K562 (cell line): ENCODE measurements around the gene PHF5A. TPM values are rescaled to one million over a fixed set of nuclear protein-coding genes. Genes with fewer than 3 reads are reported as not detected.

ENCODE experiments used
- GABPA ChIP-seq: fragments of 200-800 bp; sonication (Bioruptor generic); conservative IDR thresholded peaks from 2 replicates; pipeline ENCODE4 v1.6.1; 2016; ENCODE audit warnings: low read depth, missing genetic modification characterization, missing compliant biosample characterization
- HOXB6 ChIP-seq: fragments of 250-450 bp; sonication (Bioruptor Pico); IDR thresholded peaks from 2 replicates; pipeline ENCODE4 v1.5.1; 2022; ENCODE audit warnings: mild to moderate bottlenecking, borderline replicate concordance
- NELFE ChIP-seq: IDR thresholded peaks from 2 replicates; pipeline ENCODE4 v1.6.1; 2011; ENCODE audit warnings: mild to moderate bottlenecking; ENCODE audit not compliant: insufficient read depth, insufficient read length
- POLR2B ChIP-seq: fragments of 450-650 bp; IDR thresholded peaks from 2 replicates; pipeline ENCODE4 v1.6.1; 2018; ENCODE audit warnings: low read depth; ENCODE audit not compliant: partially characterized antibody
- PTBP1 ChIP-seq: fragments of 200-400 bp; formaldehyde crosslinking; IDR thresholded peaks from 2 replicates; pipeline ENCODE4 v1.6.1; 2017; ENCODE audit warnings: low read depth, low read length
- TRIM28 ChIP-seq: fragments of 450-650 bp; IDR thresholded peaks from 2 replicates; pipeline ENCODE4 v1.6.1; 2017
- U2AF1 ChIP-seq: fragments of 200-400 bp; formaldehyde crosslinking; optimal IDR thresholded peaks from 2 replicates; pipeline ENCODE3; 2017; ENCODE audit warnings: mild to moderate bottlenecking, low read depth, low read length, moderate library complexity
- ZEB2 ChIP-seq: fragments of 450-650 bp; IDR thresholded peaks from 2 replicates; pipeline ENCODE4 v1.6.1; 2016
- ZNF23 ChIP-seq: fragments of 250-450 bp; sonication (Bioruptor Pico); IDR thresholded peaks from 2 replicates; pipeline ENCODE4 v1.4.0; 2020; ENCODE audit warnings: mild to moderate bottlenecking
- ZNF668 ChIP-seq: fragments of 250-450 bp; sonication (Bioruptor Pico); IDR thresholded peaks from 2 replicates; pipeline ENCODE4 v1.8.0; 2022; ENCODE audit warnings: mild to moderate bottlenecking, inconsistent platforms
- polyA plus RNA-seq, 8 experiments: library from polyadenylated mRNA; depleted of rRNA in 4 of 8; stranded (reverse) in 5 of 8; unstranded in 3 of 8; fragments of >200 nt; fragmentation: Nextera tagmentation in 2 of 8; fragmentation: Illumina TruSeq in 1 of 8; extraction: Ambion mirVana in 2 of 8; extraction: Trizol in 1 of 8; gene quantifications; 2 replicates each; pipeline versions ENCODE4 v1.2.1 to v1.2.3, GENCODE V29; 2011 to 2014; ENCODE audit warnings: inconsistent platforms in 1 of 8, missing spikeins in 1 of 8
- total RNA-seq, 7 experiments: library from RNA; depleted of rRNA in 6 of 7; stranded (reverse); fragments of >200 nt in 6 of 7; fragmentation: Illumina TruSeq in 2 of 7; extraction: Trizol in 2 of 7; gene quantifications; 2 replicates each; pipeline versions ENCODE4 v1.2.1 to v1.2.3, GENCODE V29; 2011 to 2021; ENCODE audit warnings: low replicate concordance in 1 of 7
- TF ChIP-seq, protein P1 (sequence below): sonication (generic); formaldehyde crosslinking; IDR thresholded peaks from 2 replicates; pipeline ENCODE4 v1.8.0; 2022; ENCODE audit warnings: mild to moderate bottlenecking, missing genetic modification reagents
- TF ChIP-seq, protein P2 (sequence below): fragments of 250-450 bp; sonication (Bioruptor Pico); IDR thresholded peaks from 2 replicates; pipeline ENCODE4 v1.8.0; 2021; ENCODE audit warnings: mild to moderate bottlenecking, moderate library complexity
- TF ChIP-seq, protein P3 (sequence below): sonication (generic); formaldehyde crosslinking; IDR thresholded peaks from 2 replicates; pipeline ENCODE4 v1.8.1; 2023; ENCODE audit warnings: mild to moderate bottlenecking, missing genetic modification reagents
- TF ChIP-seq, protein P4 (sequence below), 2 experiments: fragments of 450-650 bp; IDR thresholded peaks; 2 replicates each; pipeline ENCODE4 v1.6.1; 2018; ENCODE audit warnings: mild to moderate bottlenecking in 2 of 2, low read depth in 1 of 2; ENCODE audit not compliant: partially characterized antibody in 2 of 2
- TF ChIP-seq, protein P5 (sequence below): fragments of 250-450 bp; sonication (Bioruptor Pico); IDR thresholded peaks from 2 replicates; pipeline ENCODE4 v1.4.0; 2020; ENCODE audit warnings: mild to moderate bottlenecking, moderate library complexity

The PHF5A gene
- total and polyA plus RNA-seq, 9 of the 15 experiments (the other 6 are each of a cell fraction or from before 2014, with no cell fraction given), result 14.2 to 144 (median 101) TPM

DNA sequence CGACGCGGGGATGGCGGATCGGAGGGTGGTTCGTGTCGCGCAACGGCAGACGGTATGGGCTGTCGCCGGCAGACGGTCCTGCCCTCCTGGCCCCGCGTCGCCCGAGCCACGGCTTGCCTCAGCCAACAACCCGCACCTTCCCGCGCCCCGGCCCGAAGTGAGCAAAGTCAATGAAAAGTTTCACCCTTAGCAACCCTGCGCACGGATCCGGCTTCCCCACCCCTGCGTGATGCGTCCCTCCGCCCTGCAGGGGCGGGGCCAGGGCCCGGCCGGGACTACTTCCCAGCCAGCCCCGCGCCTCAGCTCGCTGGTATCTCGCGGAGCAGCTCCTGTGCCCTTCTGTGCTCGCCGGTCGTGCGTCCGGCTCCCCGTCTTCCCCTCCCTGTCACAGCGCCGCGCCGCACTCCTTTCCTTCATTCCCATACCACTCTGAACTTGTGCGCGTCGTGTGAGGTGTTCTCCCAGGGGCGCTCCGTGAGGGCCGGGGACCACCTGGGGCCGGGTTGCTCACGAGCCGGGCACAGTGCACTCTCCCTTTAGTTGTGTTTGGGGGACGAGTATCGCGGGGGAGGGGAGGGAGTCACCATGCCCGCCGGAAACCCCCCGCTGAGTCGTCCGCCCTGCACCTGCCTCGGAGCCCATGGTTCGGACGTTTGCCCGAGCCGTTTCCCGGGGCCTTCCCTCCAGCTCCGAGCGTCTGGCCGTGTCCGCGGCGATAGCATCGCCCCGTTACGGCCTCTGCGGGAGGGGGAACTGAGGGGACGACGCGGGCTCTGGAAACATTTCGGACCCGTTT is 21.7 kb downstream of the PHF5A start, which contains the start of gene TOB2 (continued):
- TF ChIP-seq, protein P1, sequence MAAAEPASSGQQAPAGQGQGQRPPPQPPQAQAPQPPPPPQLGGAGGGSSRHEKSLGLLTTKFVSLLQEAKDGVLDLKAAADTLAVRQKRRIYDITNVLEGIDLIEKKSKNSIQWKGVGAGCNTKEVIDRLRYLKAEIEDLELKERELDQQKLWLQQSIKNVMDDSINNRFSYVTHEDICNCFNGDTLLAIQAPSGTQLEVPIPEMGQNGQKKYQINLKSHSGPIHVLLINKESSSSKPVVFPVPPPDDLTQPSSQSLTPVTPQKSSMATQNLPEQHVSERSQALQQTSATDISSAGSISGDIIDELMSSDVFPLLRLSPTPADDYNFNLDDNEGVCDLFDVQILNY (CRISPR knock-in tag), result peak; percentile 46; the same call in 1 of the 2 replicates
- TF ChIP-seq, protein P2, sequence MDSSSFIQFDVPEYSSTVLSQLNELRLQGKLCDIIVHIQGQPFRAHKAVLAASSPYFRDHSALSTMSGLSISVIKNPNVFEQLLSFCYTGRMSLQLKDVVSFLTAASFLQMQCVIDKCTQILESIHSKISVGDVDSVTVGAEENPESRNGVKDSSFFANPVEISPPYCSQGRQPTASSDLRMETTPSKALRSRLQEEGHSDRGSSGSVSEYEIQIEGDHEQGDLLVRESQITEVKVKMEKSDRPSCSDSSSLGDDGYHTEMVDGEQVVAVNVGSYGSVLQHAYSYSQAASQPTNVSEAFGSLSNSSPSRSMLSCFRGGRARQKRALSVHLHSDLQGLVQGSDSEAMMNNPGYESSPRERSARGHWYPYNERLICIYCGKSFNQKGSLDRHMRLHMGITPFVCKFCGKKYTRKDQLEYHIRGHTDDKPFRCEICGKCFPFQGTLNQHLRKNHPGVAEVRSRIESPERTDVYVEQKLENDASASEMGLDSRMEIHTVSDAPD (CRISPR knock-in tag), result no peak
- TF ChIP-seq TRIM28 (no peak), ZNF668 (CRISPR knock-in tag) (no peak), GABPA (tag) (peak; percentile 59; the same call in 1 of the 2 replicates), ZEB2 (no peak), PTBP1 (no peak), U2AF1 (peak; percentile 84), POLR2B (peak; percentile 97), HOXB6 (CRISPR knock-in tag) (no peak), ZNF23 (CRISPR knock-in tag) (no peak), NELFE (peak; percentile 89)
- TF ChIP-seq, protein P3, sequence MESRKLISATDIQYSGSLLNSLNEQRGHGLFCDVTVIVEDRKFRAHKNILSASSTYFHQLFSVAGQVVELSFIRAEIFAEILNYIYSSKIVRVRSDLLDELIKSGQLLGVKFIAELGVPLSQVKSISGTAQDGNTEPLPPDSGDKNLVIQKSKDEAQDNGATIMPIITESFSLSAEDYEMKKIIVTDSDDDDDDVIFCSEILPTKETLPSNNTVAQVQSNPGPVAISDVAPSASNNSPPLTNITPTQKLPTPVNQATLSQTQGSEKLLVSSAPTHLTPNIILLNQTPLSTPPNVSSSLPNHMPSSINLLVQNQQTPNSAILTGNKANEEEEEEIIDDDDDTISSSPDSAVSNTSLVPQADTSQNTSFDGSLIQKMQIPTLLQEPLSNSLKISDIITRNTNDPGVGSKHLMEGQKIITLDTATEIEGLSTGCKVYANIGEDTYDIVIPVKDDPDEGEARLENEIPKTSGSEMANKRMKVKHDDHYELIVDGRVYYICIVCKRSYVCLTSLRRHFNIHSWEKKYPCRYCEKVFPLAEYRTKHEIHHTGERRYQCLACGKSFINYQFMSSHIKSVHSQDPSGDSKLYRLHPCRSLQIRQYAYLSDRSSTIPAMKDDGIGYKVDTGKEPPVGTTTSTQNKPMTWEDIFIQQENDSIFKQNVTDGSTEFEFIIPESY (CRISPR knock-in tag), result peak; percentile 49
- TF ChIP-seq, protein P4, sequence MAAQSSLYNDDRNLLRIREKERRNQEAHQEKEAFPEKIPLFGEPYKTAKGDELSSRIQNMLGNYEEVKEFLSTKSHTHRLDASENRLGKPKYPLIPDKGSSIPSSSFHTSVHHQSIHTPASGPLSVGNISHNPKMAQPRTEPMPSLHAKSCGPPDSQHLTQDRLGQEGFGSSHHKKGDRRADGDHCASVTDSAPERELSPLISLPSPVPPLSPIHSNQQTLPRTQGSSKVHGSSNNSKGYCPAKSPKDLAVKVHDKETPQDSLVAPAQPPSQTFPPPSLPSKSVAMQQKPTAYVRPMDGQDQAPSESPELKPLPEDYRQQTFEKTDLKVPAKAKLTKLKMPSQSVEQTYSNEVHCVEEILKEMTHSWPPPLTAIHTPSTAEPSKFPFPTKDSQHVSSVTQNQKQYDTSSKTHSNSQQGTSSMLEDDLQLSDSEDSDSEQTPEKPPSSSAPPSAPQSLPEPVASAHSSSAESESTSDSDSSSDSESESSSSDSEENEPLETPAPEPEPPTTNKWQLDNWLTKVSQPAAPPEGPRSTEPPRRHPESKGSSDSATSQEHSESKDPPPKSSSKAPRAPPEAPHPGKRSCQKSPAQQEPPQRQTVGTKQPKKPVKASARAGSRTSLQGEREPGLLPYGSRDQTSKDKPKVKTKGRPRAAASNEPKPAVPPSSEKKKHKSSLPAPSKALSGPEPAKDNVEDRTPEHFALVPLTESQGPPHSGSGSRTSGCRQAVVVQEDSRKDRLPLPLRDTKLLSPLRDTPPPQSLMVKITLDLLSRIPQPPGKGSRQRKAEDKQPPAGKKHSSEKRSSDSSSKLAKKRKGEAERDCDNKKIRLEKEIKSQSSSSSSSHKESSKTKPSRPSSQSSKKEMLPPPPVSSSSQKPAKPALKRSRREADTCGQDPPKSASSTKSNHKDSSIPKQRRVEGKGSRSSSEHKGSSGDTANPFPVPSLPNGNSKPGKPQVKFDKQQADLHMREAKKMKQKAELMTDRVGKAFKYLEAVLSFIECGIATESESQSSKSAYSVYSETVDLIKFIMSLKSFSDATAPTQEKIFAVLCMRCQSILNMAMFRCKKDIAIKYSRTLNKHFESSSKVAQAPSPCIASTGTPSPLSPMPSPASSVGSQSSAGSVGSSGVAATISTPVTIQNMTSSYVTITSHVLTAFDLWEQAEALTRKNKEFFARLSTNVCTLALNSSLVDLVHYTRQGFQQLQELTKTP (IDR thresholded peaks at IDR 0.05; ENCODE audit: low read depth in 1 of 2, partially characterized antibody in 2 of 2), result peak in 1 of 2 experiments; percentile 38
- TF ChIP-seq, protein P5, sequence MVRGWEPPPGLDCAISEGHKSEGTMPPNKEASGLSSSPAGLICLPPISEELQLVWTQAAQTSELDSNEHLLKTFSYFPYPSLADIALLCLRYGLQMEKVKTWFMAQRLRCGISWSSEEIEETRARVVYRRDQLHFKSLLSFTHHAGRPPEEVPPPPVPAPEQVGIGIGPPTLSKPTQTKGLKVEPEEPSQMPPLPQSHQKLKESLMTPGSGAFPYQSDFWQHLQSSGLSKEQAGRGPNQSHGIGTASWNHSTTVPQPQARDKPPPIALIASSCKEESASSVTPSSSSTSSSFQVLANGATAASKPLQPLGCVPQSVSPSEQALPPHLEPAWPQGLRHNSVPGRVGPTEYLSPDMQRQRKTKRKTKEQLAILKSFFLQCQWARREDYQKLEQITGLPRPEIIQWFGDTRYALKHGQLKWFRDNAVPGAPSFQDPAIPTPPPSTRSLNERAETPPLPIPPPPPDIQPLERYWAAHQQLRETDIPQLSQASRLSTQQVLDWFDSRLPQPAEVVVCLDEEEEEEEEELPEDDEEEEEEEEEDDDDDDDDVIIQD (CRISPR knock-in tag), result no peak
